ENCODE measurements around the gene POLR2L.

- TF ChIP-seq CTCF (conservative IDR thresholded peaks at IDR 0.05) = no peak
- no peak for TF ChIP-seq EZH2 (IDR thresholded peaks at IDR 0.05; ENCODE audit: low read depth)
Observed at GRCh38 chr11:863910-864827, 21.8 kb upstream of the POLR2L start.

Data from PC-9 (cell line).